ENCODE measurements around the gene TTPAL.
"Not testable (repeated sequence)": the region's sequence is repeated elsewhere in the genome, so short reads cannot be mapped to it uniquely, and the experiment has no call there.

Gene TTPAL

DNA sequence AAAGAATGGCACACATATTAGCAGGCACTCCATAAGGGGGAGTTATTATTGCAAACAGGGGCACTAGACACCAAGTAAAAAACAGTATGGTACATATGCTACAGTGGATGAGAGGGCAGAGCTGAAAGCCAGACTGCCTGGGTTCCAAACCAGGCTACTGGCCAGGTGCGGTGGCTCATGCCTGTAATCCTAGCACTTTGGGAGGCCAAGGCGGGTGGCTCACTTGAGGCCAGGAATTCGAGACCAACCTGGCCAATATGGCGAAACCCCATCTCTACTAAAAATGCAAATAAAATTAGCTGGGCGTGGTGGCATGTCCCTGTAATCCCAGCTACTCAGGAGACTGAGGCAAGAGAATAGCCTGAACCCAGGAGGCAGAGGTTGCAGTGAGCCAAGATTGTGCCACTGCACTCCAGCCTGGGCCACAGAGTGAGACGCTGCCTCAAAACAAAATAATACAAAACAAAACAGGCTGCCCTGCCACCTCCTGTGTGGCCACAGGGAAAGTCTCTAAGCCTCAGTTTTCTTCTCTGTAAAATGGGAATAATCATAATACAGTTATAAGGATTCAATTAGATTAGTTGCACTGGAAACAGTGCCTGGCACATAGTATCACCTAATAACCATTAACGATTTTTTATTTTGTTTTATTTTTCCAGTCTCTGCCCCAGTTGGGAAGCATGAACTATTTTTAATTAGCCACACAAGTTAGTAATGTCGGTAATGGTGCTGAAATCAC is 7.5 kb upstream of the TTPAL start:
- no peak for DNase-seq (ENCODE audit: low read depth in 2 of 2)

DNA sequence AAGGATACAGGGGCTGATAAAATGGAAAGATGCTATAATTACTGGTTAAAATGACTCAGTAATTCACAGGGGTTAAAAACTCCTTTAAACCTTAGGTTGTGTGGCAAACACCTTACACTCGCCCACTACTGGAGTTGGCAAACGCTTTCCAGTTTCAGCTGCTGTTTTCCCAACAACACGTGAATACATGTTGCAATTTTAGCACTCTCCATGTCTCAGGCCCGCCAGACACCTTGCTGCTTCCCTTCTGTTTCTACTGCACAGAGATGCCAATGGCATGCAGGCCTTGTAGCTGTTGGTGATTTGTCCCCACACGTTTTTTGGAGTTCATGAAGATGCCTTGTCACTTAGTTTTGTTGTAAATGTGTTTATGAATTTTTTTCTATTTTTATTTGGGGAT is 5.3 kb upstream of the TTPAL start:
- DNase-seq (ENCODE audit: low read depth in 2 of 2) = no peak

DNA sequence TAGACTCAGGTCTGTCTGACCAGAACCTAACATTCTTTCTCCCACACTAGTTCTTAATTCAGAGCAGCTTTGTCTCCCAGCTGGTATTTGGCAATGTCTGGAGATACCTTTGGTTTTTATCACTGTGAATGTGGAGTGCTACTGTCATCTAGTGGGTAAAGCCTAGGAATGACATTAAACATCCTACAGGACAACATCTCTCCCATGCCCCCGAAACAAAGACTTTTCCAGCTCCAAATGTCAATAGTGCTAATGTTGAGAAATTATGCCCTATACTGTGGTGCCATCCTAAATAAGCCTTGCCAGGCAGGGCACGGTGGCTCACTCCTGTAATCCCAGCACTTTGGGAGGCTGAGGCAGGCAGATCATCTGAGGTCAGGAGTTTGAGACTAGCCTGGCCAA is 4.2 kb upstream of the TTPAL start:
- no peak for DNase-seq (ENCODE audit: low read depth in 2 of 2)

DNA sequence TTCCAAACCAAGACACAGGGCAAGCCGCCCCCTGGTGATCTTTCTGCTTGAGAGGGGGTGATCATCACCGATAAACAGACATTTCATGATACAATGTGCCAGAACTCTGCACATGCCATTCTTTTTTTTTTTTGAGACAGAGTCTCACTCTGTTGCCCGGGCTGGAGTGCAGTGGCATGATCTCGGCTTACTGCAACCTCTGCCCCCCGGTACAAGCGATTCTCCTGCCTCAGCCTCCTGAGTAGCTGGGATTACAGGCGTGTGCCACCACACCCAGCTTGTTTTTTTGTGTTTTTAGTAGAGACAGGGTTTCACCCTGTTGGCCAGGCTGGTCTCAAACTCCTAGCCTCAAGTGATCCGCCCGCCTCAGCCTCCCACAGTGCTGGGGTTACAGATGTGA is 3.4 kb upstream of the TTPAL start:
- not testable (repeated sequence) for DNase-seq (ENCODE audit: low read depth in 2 of 2)

DNA sequence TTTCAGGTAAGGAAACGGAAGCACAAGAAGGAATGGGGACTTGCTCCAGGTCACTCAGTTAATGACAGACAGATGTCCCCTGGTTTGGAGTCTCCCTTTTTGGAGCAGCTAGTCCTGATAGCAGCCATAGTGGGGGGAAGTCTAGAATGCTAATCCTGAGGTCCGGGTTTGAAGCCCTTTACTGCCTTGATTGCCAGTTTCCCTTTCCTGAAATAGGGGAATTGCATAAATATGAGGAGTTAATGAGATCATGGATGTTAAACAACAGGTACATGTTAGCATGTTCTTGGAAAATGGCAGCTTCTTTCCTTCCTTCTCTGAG is 341 bp upstream of the TTPAL start:
- DNase-seq (ENCODE audit: low read depth in 2 of 2) = no peak

DNA sequence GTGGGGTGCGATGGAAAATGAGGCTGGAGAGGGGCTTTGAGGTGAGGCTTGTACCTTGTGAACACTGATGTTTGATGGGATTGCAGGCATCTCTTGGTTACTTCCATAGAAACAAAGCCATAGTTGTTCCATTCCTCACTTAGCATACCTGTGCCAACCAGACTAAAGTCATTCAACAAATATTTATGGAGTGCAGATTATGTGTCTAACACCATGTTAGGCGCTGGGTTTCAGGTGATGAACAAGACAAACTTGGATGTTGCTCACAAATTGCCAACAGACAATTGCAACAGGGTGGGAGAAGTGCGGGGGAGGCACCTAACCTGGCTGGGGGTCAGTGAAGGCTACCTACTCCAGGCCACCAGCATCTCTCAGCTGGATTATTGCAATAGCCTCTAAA is 1.5 kb downstream of the TTPAL start:
- DNase-seq (ENCODE audit: low read depth in 2 of 2) = no peak

DNA sequence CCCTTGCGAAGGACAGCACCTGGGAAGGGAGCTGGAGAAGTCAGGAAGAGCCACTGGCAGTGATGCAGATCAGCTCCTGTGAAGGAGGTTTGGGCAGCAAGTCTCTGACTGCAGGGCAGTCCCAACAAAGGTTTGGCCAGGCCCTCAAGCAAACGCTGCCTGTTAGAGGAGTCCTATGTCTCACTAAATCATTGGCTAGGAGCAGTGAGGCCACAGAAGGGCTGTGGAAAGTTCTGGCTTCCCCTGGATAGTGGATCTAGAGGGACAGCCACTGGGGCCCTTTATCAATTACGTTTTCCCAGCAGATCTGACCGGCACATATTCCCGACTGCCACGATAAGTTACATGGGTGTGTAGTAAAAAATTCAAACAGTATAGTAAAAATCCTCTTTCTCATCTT is 2.5 kb downstream of the TTPAL start:
- no peak for DNase-seq (ENCODE audit: low read depth in 2 of 2)

DNA sequence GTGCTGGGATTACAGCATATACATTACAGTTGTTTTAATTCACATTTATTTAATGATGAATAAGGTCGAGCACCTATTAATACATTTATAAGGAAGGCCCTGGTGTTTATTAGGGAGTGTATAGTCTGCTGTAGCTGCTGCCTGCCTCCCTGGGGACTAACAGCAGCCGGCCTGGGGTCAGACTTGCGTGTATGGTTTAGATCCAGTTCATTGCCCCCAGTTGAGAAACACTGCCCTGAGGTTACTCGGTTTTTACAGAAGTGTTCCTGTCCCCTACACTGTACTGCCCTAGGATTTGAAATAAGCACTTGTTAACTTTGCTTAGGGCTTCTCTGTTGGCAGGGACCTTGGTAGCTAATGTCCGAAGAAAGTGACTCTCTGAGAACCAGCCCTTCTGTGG is 4.0 kb downstream of the TTPAL start:
- DNase-seq (ENCODE audit: low read depth in 2 of 2) = no peak

DNA sequence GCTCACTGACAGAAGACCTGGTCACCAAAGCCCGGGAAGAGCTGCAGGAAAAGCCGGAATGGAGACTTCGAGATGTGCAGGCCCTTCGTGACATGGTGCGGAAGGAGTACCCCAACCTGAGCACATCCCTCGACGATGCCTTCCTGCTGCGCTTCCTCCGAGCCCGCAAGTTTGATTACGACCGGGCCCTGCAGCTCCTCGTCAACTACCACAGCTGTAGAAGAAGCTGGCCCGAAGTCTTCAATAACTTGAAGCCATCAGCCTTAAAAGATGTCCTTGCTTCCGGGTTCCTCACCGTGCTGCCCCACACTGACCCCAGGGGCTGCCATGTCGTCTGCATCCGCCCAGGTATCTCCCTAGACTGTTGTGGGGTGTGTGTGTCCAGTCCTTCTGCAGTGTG is 4.4 kb downstream of the TTPAL start:
- DNase-seq (ENCODE audit: low read depth in 2 of 2) = no peak

DNA sequence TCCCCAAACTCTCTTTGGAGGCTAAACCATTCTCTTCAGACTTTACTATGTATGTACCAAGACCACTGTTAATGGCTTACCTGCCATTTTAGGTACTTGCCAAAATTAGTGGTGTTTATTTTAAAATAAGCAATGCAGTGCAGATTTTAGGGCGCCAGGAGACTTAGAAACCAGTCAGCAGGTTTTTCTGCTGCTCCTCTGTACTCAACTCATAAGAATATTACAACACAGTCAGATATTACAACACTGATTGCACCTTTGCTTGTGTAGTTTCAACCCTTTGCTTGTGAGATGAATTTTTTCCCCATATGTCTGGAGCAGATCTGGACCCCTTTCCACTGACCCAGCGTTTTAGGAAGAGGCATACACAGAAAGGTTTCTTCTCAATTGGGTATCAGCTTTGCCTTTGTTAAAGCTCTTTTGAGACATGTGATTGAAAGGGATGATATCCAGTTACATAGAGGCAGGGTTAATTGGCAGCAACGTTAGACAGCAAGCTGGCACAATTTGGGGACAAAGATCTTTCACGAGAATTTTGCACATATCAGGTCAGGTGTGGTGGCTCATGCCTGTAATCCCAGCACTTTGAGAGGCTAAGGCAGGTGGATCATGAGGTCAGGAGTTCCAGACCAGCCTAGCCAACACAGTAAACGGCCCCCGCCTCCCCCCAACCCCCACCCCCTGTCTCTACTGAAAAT is 6.2 kb downstream of the TTPAL start:
- DNase-seq (ENCODE audit: low read depth in 2 of 2) = no peak

DNA sequence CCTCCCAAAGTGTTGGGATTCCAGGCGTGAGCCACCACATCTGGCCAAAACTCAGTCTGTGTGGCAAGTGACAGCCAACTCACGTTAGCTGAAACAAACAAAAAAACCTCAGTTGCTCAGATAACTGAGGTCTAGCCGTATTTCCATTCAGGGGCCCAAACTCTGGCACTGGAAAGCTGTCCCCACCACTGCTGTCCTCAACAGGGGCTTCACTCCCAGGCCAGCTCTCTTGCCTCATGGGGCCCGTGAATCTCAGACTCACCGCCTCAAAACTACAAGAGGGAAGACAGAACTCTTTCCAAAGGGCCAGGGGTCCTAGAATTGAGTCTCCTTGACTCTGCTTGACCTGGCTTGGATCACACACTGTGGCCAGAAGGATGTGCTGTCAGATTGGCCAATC is 7.4 kb downstream of the TTPAL start:
- no peak for DNase-seq (ENCODE audit: low read depth in 2 of 2)

DNA sequence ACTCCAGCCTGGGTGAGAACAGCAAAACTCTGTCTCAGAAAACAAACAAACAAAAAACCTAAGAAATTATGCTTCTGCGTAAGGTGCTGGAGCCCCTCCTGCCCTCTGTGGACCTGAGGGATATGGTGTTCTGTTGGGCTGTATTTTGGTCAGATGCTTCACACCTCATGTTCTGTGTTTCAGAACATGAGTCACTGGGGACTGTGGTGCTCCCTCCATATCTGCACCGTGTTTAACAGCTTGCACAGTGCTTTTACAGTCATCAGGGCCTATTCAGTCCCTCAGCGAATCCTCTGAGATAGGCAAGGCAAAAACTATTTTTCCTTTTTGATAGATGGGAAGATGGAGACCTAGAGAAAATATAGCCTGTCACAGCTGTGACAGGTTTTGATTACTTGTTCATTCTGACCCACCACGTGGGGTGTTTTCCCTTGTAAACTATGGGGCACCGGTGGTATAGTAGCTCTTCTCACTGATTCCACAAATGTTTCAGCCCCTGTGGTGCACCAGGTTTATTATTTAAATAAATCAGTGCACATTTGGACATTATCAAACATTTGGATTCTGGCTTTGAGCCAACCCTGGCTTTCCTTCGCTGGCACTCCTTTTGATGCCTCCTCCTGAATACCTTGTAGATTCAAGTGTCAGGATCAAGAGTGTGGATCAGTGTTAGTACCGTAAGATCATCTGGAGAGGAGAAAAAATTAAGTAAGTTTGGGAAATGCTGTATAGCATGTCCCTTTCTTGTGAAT is 9.6 kb downstream of the TTPAL start:
- DNase-seq (ENCODE audit: low read depth in 2 of 2) = no peak

DNA sequence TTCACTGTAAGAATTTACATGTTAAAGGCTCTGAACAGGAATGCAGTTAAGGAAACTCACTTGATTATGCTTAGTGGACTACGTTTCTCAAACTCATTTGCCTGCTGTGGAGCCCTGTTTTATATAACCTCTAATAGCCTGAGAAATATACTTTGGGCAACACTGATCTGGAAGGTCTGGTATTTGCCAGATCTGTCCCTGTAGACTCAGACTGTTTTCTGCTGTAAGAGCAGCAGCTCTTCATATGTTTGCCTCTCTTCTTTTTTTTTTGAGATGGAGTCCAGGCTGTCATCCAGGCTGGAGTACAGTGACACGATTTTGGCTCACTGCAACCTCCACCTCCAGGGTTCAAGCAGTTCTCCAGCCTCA is 10.1 kb downstream of the TTPAL start:
- DNase-seq (ENCODE audit: low read depth in 2 of 2) = no peak

DNA sequence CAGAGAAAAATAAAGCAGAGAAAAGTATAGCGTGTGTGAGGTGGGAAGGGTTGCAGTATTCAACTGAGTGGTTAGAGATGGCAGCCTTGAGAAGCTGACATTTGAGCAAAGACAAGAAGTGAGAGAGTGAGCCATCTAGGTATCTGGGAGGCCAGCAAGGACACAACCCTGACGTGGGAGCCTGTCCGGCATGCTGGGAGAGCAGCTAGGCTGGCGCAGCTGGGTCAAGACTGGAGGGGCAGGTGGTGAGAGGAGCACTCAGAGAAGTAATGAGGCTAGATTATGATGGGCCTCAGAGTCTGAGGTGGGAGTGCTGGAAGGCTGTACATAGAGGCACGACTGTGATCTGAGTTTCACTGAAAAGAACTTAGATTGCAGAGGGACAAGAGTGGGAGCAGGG is 12.9 kb downstream of the TTPAL start:
- DNase-seq (ENCODE audit: low read depth in 2 of 2) = no peak

DNA sequence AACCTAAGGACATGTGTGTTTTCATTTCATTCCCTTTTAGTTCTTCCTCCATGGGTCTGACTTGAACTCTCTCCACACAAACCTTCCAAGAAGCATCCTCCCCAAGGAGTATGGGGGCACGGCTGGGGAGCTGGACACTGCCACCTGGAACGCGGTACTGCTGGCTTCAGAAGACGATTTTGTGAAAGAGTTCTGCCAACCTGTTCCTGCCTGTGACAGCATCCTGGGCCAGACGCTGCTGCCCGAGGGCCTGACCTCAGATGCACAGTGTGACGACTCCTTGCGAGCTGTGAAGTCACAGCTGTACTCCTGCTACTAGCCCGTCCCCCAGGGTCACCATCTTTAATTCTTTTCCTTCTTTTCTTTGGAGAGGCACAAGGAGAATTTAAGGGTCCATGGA is 13.5 kb downstream of the TTPAL start:
- no peak for DNase-seq (ENCODE audit: low read depth in 2 of 2)

DNA sequence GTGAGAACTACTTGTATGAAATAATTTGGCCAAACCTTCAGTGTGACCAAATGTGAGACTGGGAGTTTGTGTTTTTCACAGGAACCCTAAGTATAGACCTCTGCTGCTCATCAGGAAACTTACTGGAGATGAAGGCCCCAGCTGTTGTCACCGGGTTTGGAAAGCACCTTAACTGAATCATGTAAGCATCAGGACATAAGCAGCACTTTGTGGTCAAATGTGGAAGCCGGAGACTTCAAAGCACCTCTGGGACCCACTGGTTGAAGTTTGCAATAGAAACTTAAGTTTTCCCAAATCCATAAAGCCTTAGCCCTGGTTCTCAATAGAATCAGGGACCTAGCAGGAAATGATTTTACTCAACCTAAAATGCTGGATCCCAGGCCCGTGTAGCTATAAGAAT is 14.3 kb downstream of the TTPAL start:
- no peak for DNase-seq (ENCODE audit: low read depth in 2 of 2)

DNA sequence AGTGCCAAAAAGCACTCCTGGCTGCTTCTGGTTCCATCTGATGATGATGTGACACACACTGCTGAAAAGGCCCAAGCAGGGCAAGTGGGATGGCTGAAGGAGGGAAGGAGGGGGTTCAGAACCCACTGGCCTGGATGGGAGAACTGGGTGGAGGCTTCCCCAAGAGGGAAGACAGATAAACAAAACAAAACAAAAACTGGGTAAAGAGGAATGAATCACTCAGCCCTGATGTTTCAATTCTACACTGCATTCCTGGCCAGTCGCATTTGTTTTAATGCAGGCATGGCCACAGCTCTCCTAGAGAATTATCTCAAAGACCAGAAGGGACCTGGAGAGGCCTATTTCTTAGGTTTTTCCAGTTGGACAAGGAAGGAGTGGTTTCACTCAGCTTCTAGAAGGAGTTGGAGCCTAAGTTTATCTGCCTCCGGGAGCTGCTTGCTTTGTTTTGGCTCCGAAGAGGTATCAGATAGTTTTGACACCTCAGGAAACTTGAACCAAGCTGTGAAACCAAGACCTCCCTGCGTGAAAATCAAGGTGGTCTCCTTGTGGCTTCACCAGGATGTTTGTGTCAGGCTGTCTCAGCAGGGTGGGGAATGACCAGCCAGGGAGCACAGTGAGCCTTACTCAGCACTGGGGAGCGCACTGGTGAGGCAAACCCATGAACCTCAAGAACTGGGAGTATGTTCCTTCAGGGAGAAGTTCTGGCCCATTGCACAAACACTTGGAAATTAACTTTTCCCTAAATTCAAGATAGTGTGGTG is 16.1 kb downstream of the TTPAL start:
- DNase-seq (ENCODE audit: low read depth in 2 of 2) = no peak

DNA sequence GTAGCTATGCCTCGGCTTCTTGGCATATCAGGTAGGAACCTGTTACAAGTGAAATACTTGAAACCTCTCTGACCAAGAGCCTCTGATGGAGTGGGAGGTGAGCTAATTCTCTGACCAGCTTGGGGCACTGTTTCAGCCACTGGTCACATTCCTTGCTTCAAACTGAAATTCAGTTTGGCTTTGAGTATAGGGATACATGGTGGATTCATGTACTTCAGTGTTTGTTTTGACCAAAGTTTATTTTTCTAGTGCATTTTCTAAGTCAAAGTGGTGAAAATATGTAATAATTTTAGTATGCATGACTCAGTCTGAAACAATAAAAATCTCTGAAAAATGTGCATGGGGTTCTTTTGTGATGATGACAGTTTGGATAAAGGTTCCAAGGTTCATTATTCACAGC is 18.6 kb downstream of the TTPAL start:
- no peak for DNase-seq (ENCODE audit: low read depth in 2 of 2)

DNA sequence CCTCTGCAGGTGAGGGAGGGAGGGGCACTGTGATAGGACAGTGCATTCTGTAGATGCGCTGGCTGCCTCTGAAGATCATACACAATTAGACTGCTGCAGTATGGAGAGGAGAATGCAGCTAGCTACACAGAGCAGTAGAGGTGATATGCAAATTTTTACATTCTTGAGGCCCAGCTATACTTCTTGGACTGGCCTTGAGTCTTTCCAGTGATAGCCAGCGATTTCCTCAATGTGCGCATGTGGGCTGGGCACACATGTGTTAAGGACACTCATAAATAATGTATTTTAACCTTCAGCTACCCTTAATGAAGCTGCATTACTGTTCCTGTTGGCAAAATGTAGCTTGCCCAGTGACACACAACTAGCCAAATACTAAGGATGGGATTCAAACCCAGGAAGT is 19.0 kb downstream of the TTPAL start:
- DNase-seq (ENCODE audit: low read depth in 2 of 2) = no peak

DNA sequence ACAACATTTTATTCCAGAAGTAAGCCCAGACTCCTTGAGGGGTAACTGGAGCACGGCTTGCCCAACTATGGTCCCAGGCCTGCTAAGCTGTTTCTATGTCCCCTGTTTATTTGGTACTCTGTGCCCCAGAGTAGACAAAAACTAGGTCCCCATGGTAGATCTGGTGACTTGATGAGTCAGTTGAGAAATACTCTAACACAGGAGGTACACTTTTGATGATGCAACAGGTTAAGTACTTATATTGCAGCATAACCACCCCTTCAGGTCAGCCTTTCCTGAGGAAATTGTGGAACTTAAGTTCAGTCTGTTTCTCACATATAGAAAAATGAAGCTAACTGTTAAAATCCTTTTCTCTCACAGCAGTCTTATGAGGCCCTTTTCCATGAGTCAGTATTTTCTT is 19.6 kb downstream of the TTPAL start:
- DNase-seq (ENCODE audit: low read depth in 2 of 2) = no peak

DNA sequence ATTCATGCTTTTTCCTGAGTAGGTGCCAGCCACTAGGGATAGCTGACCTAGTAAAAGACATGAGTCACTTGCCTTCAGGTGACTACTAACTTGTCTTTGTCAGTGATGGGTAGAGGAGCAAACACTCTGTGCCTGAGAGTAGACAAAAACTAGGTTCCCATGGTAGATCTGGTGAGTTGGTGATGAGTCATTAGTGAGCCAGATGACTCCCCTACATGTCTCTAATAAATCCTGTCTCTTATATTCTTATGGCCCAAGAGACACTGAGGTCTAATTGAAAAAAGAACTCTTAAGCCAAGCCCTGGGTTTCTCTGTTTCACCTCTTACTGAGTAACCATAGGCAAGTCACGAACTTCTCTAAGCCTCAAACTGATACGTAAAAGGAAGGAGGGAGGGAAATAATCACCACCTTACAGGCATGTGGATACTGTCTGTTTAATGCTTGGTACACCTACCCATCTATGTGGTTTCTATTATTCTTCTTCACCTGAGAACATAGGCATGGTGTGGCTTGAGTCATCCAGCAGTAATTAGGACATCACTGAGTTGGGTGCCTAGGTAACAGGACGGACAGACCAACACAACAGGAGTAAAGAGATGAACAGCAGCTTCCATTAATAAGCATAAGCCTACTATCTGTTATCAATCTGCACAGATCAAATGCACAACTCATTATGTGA is 20.3 kb downstream of the TTPAL start:
- DNase-seq (ENCODE audit: low read depth in 2 of 2) = no peak

DNA sequence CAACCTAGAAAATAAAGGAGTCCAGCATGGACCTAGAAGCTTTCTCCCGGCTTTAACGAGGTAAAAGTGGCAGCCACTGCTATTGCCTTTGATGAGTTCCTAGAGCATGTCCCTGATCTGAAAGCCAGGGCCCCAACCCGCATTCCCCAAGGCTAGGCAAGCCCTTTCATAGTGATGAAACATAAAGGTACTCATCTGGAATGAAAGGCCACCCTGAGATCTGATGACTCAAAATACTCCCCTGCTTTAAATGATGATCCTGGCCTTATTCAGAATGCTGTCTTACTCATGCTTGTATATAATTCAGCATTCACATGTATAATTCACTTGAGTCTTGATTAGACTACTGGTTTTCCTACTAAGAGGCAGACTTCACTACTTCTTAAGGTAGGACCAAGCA is 21.3 kb downstream of the TTPAL start:
- DNase-seq (ENCODE audit: low read depth in 2 of 2) = no peak

All from stimulated activated CD4-positive, alpha-beta T cell treated with anti-CD3 and anti-CD28 coated beads, Interleukin-1b, Interleukin-23, amount 100 ng/mL, for 1 hour (primary cell).